Nucleus accumbens (tissue), 56 donors: Measurements from ENCODE around the gene WFDC10A.
"Not testable (repeated sequence)": the region's sequence is repeated elsewhere in the genome, so short reads cannot be mapped to it uniquely, and the experiment has no call there.

ENCODE experiments used
- DNase-seq, 56 donors: peaks; one replicate each; lab custom pipeline; 2025; lab: John Stamatoyannopoulos, UW

The WFDC10A gene

DNA sequence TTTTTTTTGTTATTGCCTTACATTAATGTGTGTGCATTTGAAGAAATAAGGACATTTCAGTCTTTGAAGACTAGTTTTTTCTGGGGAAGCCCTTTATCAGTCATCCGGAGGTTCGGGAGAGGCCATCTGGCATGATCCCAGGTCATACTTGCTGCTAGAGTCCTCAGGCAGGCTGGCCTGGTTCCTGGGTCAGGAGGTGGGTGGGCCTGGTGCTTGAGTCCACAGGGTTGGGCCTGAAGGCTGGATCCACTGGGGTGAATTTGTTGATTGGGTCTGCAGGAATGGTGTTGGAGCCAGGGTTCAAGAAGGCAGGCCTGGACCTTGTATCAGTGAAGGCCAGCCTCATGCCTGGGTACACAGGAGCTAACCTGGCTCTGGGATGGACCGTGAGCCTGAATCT, 17.3 kb downstream of the WFDC10A start:
- no peak for DNase-seq

DNA sequence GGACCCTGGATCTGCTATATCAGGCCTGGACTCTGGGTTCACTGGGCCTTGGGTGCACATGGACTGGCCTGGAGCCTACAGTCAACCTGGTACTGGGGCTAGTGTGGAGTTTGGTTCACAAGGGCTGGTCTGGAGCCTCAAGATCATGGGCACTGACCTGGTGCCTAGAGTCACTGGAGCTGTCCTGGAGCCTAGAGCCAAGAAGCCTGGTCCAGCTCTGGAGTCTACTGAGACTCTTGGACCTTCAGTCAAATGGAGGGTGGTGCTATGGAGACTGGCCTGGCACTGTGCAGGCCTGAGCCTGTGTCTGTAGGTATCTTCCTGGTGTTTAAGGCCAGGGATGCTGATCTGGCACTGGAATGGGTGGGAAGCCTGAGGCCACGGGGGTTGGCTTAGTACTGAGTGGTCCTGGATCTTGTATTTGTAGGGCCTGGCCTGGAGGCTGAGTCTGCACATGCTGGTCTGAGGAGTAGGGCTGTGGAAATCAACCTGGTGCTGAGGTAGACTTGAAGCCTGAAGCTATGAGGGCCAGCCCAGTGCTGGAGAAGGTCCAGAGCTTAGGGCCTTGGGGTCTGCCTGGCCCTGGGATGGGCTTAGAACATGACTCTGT, 18.0 kb downstream of the WFDC10A start:
- DNase-seq = no peak

- no peak for DNase-seq
These were observed 19.8 kb downstream of the WFDC10A start for GRCh38 chr20:45649312-45649863.

DNA sequence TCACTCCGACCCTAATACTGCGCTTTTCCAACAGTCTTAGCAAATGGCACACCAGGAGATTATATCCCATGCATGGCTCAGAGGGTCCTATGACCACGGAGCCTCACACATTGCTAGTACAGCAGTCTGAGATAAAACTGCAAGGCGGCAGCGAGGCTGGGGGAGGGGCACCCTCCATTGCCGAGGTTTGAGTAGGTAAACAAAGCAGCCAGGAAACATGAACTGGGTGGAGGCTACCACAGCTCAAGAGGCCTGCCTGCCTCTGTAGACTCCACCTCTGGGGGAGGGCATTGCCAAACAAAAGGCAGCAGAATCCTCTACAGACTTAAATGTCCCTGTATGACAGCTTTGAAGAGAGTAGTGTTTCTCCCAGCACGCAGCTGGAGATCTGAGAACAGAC, 22.2 kb downstream of the WFDC10A start:
- DNase-seq = not testable (repeated sequence)

DNA sequence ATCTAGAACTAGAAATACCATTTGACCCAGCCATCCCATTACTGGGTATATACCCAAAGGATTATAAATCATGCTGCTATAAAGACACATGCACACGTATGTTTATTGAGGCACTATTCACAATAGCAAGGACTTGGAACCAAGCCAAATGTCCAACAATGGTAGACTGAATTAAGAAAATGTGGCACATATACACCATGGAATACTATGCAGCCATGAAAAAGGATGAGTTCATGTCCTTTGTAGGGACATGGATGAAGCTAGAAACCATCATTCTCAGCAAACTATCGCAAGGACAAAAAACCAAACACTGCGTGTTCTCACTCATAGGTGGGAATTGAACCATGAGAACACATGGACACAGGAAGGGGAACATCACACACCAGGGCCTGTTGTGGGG, 27.5 kb downstream of the WFDC10A start:
- DNase-seq = not testable (repeated sequence)

GRCh38 chr20:45670139-45670538, 40.6 kb downstream of the WFDC10A start, which contains the start of gene WFDC11:
Gene WFDC11, minus strand, starts transcription at chr20:45670239. Its CDS starts 19,639 bp downstream, at chr20:45650600.
- no peak for DNase-seq

- DNase-seq = peak in 1 of 56 donors; percentile 2
These were observed 43.2 kb downstream of the WFDC10A start for GRCh38 chr20:45672765-45673164.

DNA sequence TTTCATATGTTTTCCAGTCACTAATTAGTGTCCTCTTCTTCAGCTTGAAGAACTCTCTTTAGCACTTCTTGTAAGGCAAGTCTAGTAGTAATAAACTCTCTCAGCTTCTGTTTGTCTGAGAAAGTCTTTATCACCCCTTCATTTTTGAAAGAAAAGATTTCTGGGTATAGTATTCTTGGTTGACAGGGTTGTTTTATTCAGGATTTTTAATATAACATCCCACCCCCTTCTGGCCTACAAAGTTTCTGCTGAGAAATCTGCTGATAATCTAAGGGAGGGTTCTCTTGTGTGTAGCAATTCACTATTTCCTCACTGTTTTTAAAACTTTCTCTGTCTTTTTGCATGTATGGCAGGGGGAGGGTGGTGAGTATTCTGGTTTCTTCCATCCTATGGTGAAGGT, 50.1 kb downstream of the WFDC10A start:
- no peak for DNase-seq
